ENCODE data around the gene USP35.

- no peak for TF ChIP-seq CTCF (IDR thresholded peaks at IDR 0.05)
- TF ChIP-seq POLR2A (IDR thresholded peaks at IDR 0.05), result no peak
Measured at GRCh38 chr11:78251083-78251775, 62.5 kb downstream of the USP35 start.

Measured in breast epithelium (tissue), 3 donors.